ENCODE results near the gene DNAJC6. TPM values are rescaled to one million over a fixed set of nuclear protein-coding genes. Genes with fewer than 3 reads are reported as not detected.

DNAJC6 gene
- total and polyA plus RNA-seq, 2 of the 13 experiments (the other 11 are each of a cell fraction or from before 2014, with no cell fraction given) = 1.0 to 1.6 TPM

DNA sequence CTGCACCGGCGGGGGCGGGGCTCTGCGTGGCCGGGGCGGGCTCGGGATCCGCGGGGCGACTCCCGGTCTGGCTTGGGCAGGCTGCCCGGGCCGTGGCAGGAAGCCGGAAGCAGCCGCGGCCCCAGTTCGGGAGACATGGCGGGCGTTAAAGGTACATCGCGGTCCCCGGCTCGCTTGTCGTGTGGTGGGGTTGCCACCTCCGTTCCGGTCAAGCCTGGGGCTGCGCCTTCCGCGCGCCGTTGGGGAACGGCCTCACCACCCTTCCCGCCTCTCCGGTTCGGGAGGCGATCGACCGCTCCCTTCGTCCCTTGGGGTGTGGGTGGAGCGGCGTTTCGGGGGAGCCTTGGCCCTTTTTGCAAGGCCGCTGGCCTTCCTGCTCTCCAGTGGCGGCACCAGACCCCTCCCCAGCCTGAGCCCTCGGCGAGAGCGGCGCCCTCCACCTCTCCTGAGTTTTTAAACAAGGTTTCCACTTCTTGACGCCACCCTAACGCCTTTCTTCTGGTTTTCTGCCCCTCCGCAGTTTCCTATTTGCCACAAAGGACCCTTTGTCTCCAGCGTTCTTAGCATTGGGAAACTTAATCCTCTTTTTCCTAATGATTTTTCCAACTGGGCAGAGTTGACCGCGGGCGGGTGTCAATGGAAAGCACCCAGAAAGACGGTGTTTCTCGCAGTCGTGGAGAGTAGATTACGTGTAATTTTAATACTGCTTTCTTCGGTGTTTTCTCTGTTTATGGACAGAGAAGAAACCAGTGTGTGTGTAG is 111.4 kb downstream of the DNAJC6 start, which contains the start of the genes LEPR and LEPROT (continued):
- TF ChIP-seq ZBTB40 (IDR thresholded peaks at IDR 0.05) (no peak), ZBTB40 (CRISPR knock-in tag; IDR thresholded peaks at IDR 0.05) (peak; percentile 59; the same call in 1 of the 2 replicates), DNMT1 (CRISPR knock-in tag; IDR thresholded peaks at IDR 0.05) (peak; percentile 45; the same call in 1 of the 2 replicates), ZNF207 (IDR thresholded peaks at IDR 0.05; ENCODE audit: borderline replicate concordance) (no peak), ETV5 (CRISPR knock-in tag; IDR thresholded peaks at IDR 0.05; ENCODE audit: borderline replicate concordance) (peak; percentile 78), CEBPG (CRISPR knock-in tag; IDR thresholded peaks at IDR 0.05) (no peak), NFKBIZ (CRISPR knock-in tag; IDR thresholded peaks at IDR 0.05) (no peak), THYN1 (CRISPR knock-in tag; IDR thresholded peaks at IDR 0.05; ENCODE audit: borderline replicate concordance, low read depth) (no peak), ZNF543 (CRISPR knock-in tag; IDR thresholded peaks at IDR 0.05) (no peak), IRX3 (CRISPR knock-in tag; IDR thresholded peaks at IDR 0.05; ENCODE audit: borderline replicate concordance, low read depth) (no peak), RBAK (CRISPR knock-in tag; IDR thresholded peaks at IDR 0.05) (no peak), MYPOP (CRISPR knock-in tag; IDR thresholded peaks at IDR 0.05) (no peak)
- TF ChIP-seq, protein P1, sequence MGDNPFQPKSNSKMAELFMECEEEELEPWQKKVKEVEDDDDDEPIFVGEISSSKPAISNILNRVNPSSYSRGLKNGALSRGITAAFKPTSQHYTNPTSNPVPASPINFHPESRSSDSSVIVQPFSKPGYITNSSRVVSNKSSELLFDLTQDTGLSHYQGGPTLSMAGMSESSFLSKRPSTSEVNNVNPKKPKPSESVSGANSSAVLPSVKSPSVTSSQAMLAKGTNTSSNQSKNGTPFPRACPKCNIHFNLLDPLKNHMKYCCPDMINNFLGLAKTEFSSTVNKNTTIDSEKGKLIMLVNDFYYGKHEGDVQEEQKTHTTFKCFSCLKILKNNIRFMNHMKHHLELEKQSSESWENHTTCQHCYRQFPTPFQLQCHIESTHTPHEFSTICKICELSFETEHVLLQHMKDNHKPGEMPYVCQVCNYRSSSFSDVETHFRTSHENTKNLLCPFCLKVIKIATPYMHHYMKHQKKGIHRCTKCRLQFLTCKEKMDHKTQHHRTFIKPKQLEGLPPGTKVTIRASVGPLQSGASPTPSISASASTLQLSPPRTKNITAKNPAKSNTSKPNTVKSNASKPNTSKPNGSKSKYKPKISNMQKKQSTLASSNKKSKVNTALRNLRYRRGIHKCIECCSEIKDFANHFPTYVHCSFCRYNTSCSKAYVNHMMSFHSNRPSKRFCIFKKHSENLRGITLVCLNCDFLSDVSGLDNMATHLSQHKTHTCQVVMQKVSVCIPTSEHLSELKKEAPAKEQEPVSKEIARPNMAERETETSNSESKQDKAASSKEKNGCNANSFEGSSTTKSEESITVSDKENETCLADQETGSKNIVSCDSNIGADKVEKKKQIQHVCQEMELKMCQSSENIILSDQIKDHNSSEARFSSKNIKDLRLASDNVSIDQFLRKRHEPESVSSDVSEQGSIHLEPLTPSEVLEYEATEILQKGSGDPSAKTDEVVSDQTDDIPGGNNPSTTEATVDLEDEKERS (CRISPR knock-in tag; IDR thresholded peaks at IDR 0.05) = no peak
- TF ChIP-seq, protein P2, sequence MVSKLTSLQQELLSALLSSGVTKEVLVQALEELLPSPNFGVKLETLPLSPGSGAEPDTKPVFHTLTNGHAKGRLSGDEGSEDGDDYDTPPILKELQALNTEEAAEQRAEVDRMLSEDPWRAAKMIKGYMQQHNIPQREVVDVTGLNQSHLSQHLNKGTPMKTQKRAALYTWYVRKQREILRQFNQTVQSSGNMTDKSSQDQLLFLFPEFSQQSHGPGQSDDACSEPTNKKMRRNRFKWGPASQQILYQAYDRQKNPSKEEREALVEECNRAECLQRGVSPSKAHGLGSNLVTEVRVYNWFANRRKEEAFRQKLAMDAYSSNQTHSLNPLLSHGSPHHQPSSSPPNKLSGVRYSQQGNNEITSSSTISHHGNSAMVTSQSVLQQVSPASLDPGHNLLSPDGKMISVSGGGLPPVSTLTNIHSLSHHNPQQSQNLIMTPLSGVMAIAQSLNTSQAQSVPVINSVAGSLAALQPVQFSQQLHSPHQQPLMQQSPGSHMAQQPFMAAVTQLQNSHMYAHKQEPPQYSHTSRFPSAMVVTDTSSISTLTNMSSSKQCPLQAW (CRISPR knock-in tag; IDR thresholded peaks at IDR 0.05) = no peak
